IPS-20b (cell line): Measurements from ENCODE around the gene TNFRSF8.
A peak's percentile ranks its signal among the peaks of the same experiment; 100 is the strongest.

Experiments used
- H3K27ac ChIP-seq: one replicate; pipeline ENCODE4 v1.5.1; 2013; ENCODE audit warnings: low read length
- H3K27me3 ChIP-seq: 2 replicates; pipeline ENCODE4 v1.6.1; 2013; ENCODE audit warnings: mild to moderate bottlenecking, low read length, inconsistent platforms; ENCODE audit not compliant: insufficient read depth
- H3K36me3 ChIP-seq: 2 replicates; pipeline ENCODE4 v1.6.1; 2013; ENCODE audit warnings: low read depth, mild to moderate bottlenecking, inconsistent platforms, low read length, moderate library complexity; ENCODE audit not compliant: insufficient read depth
- H3K4me1 ChIP-seq: 2 replicates; pipeline ENCODE4 v1.6.1; 2013; ENCODE audit warnings: mild to moderate bottlenecking, control low read depth, inconsistent platforms, low read length, moderate library complexity; ENCODE audit not compliant: insufficient read depth
- H3K4me3 ChIP-seq: 2 replicates; pipeline ENCODE4 v1.5.1; 2013; ENCODE audit warnings: mild to moderate bottlenecking, low read length, inconsistent platforms
- H3K9ac ChIP-seq: 2 replicates; pipeline ENCODE4 v1.6.1; 2013; ENCODE audit warnings: low read depth, mild to moderate bottlenecking, inconsistent platforms, low read length, moderate library complexity
- H3K9me3 ChIP-seq: 2 replicates; pipeline ENCODE4 v1.6.1; 2013; ENCODE audit warnings: mild to moderate bottlenecking, low read depth, low read length, inconsistent platforms; ENCODE audit not compliant: insufficient read depth

Gene TNFRSF8

DNA sequence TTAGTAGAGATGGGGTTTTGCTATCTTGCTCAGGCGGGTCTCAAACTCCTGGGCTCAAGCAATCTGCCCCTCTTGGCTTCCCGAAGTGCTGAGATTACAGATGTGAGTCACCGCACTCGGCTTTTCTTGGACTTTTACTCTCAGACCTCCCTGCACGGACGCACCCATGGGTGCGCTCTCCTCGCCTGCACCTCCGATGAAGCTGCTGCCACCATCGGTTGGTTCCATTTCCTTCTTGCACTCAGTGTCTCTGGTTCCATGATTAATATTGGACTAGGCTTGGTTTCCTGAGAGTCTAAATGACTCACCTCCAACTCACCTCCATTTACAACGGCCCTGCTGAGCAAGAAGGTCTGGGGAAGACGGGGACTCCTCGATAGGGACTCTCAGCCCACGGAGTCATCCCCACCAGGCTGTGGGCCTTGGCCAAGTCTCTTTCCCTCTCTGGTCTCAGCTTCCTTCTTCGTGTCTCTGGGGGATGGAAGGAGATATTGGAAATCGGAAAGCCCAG lies 6.7 kb upstream of the TNFRSF8 start:
- H3K4me3 ChIP-seq: no peak overlapping the region
- H3K27ac ChIP-seq: no peak overlapping the region
- no peak overlapping the region for H3K9ac ChIP-seq

DNA sequence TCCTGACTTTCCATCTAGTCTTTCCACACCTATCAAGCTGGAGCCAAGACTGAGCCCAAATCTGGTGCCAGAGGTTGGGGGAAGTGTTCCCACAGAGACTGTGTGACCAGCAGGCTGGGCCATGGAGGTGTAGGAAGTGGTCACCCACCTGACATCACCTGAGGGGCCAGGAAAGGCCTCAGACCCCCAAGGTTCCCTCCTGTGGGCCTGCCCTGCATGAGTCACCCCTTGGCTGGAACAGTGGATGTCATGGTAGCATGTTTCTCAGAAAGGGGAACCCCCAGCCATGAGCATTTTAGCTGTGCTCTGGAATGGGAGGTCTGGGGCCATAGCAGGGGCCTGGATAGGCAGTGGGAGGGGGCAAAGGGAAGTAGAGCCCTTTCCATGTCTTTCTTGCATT lies 5.7 kb upstream of the TNFRSF8 start:
- no peaks in the 10 kb centered on the region for H3K9me3 ChIP-seq
- peaks cover 10% of the 10 kb centered on the region for H3K27me3 ChIP-seq
- H3K9ac ChIP-seq: no peak overlapping the region
- no peak overlapping the region for H3K4me3 ChIP-seq
- no peaks in the 10 kb centered on the region for H3K36me3 ChIP-seq
- no peak overlapping the region for H3K27ac ChIP-seq
- 0 out of 2 replicates have a peak, but pooled peaks cover under 1% of the 10 kb centered on the region for H3K4me1 ChIP-seq

More for the DNA sequence above, 6.7 kb upstream of the TNFRSF8 start:
- H3K9me3 ChIP-seq: no peaks in the 10 kb centered on the region
- no peaks in the 10 kb centered on the region for H3K36me3 ChIP-seq
- H3K4me1 ChIP-seq: peaks cover 7% of the 10 kb centered on the region; the same call in 1 of the 2 replicates
- H3K27me3 ChIP-seq: peaks cover 2% of the 10 kb centered on the region

DNA sequence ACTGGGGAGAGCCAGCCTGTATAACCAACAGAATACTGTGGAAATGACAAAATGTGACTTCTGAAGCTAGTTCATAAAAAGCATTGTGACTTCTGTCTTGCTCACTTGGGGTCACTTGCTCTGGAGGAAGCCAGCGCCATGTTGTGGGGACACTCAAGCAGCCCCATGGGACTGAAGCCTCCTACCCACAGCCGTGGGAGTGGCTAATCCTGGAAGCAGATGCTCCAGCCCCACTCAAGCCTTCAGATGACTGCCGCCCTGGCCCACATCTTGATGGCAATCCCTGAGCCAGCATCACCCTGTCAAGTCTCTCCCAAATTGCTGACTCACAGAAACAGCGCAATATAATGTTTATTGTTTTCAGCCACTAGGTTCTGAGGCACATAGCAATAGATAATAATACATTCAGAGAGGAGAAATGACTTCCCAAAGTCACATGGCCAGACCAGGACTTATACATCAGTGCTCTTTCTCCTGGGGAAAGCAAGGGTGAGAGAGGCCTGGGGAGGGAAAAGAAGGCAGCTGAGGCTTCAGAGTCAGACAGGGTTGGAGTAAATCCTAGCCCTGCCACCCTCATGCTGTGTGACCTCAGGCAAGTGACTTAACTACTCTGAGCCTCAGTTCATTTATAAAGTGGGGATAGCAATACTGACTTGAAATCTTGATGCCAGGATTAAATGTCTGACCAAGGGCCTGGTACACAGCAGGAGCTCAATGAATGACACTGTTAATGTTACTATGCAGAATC lies 5.0 kb upstream of the TNFRSF8 start:
- peaks cover 17% of the 10 kb centered on the region for H3K27me3 ChIP-seq
- no peaks in the 10 kb centered on the region for H3K36me3 ChIP-seq
- no peak overlapping the region for H3K4me3 ChIP-seq
- H3K9ac ChIP-seq: no peak overlapping the region
- H3K9me3 ChIP-seq: no peaks in the 10 kb centered on the region
- no peak overlapping the region for H3K27ac ChIP-seq
- H3K4me1 ChIP-seq: no peaks in the 10 kb centered on the region

DNA sequence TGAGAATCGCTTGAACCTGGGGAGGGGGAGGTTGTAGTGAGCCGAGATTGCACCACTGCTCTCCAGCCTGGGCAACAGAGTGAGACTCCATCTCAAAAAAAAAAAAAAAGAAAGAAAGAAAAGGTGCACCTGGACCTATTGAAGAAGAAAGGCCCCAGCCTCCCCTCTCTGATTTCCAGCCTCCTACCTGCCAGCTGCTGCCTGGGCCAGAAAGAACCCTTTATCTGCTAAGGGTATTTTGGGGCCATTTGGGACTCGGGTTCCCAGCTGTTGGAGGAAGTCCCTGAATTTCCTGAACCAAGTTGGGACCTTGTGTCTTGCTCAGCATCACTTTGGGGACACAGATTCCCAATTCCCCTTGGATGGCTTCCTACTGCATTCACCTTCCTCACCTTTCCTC lies 3.9 kb upstream of the TNFRSF8 start:
- Histone ChIP-seq H3K36me3 (no peaks in the 10 kb centered on the region), H3K9ac (no peak overlapping the region), H3K9me3 (no peaks in the 10 kb centered on the region), H3K4me1 (no peaks in the 10 kb centered on the region), H3K27ac (no peak overlapping the region), H3K27me3 (peaks cover 28% of the 10 kb centered on the region), H3K4me3 (no peak overlapping the region)

DNA sequence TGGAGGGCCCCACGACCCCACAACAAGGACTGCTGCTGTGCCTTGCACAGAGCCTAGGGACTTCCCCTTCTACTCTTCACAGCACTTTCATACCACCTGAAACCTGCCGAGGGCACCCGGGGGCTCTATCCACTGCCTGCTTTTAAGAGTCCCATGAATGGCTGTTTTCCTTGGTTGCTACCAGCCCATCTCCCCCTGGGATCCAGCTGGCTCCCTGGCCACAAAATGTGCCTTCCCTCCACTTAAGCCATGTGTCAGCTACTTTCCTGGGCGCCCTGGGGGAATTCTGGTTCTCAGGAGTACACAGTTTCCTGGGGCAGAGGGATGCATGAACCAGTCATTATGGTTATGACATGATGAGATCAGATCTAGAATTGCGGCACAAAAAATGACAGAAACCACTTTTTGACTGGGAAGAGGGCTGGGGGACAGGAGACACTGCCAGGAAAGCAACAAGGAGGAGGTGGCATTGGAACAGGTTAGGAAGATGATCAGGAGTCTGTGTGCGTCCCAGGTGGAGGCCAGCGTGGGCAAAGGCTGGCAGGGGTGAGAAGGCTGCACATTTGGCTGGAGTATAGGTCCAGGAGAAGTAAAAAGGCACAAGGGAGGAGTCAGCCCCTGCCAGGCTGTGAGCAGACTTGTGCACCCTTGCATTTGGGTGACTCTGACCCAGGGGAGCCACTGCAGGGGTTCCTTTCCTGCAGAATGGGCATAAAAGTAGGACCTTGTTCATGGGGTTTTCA lies 3.2 kb upstream of the TNFRSF8 start:
- no peaks in the 10 kb centered on the region for H3K4me1 ChIP-seq

DNA sequence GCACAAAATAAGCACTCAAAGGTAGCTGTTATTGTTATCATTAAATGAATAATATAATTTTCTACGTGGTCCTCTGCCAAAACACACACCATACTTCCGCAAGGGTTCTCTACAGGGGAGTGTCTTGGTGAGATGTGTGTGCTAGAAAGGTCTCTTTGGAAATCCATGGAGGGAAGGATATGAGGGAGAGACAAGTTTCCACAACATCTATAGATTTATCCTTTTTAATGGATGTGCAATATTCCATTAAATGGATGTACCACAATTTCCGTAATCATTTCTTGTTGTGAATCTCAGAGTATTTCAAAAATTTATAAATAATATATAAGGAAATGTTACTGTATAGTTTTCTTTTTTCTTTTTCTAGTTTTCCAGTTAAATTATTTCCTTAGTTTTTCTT lies 2.6 kb upstream of the TNFRSF8 start:
- Histone ChIP-seq H3K4me3 (no peak overlapping the region), H3K4me1 (peaks cover 2% of the 10 kb centered on the region; the same call in 1 of the 2 replicates), H3K36me3 (no peaks in the 10 kb centered on the region), H3K27ac (no peak overlapping the region), H3K27me3 (peaks cover 35% of the 10 kb centered on the region), H3K9ac (no peak overlapping the region), H3K9me3 (no peaks in the 10 kb centered on the region)

More for the DNA sequence above, 3.2 kb upstream of the TNFRSF8 start:
- Histone ChIP-seq H3K9ac (no peak overlapping the region), H3K36me3 (no peaks in the 10 kb centered on the region), H3K9me3 (no peaks in the 10 kb centered on the region), H3K27me3 (peaks cover 35% of the 10 kb centered on the region), H3K4me3 (no peak overlapping the region), H3K27ac (no peak overlapping the region)

DNA sequence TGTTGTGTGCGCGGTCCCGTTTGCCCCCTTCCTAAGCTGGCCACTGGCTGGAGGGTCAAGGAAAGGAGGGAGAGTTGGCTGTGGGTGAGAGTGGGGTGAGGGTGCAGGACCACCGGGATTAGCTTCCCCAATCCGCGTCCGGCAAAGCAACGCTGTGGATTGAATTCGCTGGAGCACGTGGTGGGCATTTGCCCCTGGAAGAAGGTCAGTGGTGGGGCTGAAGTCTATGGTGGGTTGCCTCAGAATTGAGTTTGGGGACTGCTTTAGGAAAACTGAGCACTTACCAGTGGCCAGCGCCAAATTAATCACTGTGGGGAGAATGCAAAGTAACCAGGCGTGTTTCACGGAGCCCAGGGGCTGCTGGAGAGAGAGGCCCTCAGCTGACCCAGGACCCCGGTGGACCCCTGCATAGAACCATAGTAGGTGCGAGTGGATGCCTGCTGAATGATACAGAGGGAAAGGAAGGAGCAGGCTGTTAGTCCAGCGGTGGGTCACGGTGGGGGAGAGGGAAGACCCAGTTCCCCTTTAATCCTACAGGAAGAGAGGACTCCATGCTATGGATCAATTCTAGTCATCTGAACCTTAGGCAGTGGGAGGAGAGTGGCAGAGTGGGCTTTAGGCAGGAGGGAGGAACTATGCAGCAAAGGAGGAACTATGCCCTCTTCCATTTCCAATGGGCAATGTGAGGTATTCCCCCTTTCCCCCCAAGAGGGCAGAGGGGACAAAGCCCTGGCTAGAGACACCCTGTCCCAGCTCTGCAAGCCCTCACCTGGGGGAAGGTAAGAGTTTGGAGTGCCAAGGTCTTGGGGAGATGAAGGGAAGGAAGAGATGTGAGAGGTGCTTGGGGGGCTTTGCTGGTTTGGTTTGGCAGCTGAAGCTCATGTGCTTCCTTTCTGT lies 1.2 kb downstream of the TNFRSF8 start:
- peak overlapping the region; percentile 61; the same call in 1 of the 2 replicates for H3K9ac ChIP-seq

DNA sequence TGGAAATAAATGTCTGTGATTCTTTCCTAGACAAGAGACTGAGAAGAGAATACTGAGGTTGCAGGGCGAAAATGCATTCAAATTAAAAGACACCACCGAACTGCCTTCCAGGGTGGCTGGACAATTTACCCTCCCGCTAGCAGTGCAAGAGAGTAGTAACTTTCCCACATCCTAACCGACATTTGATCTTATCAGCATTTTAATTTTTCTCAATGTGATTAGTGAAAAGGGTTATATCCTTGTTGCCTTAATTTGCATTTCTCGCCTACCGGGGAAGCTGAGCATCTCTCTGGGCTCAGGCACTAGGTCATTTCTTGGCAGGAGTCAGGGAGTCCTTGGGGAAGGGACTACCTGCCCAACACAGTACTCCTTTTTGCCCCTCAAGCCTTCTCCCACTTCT lies 2.8 kb downstream of the TNFRSF8 start:
- Histone ChIP-seq H3K27ac (no peak overlapping the region), H3K4me3 (peak overlapping the region; percentile 25; the same call in 1 of the 2 replicates), H3K36me3 (no peaks in the 10 kb centered on the region), H3K27me3 (peaks cover 35% of the 10 kb centered on the region), H3K9me3 (no peaks in the 10 kb centered on the region), H3K4me1 (peaks cover 28% of the 10 kb centered on the region; the same call in 1 of the 2 replicates), H3K9ac (no peak overlapping the region; the same call in 1 of the 2 replicates)

More for the DNA sequence above, 1.2 kb downstream of the TNFRSF8 start:
- H3K4me3 ChIP-seq: peak overlapping the region; percentile 67
- peaks cover 21% of the 10 kb centered on the region; the same call in 1 of the 2 replicates for H3K4me1 ChIP-seq
- no peaks in the 10 kb centered on the region for H3K36me3 ChIP-seq
- H3K27ac ChIP-seq: no peak overlapping the region
- no peaks in the 10 kb centered on the region for H3K9me3 ChIP-seq
- H3K27me3 ChIP-seq: peaks cover 35% of the 10 kb centered on the region

DNA sequence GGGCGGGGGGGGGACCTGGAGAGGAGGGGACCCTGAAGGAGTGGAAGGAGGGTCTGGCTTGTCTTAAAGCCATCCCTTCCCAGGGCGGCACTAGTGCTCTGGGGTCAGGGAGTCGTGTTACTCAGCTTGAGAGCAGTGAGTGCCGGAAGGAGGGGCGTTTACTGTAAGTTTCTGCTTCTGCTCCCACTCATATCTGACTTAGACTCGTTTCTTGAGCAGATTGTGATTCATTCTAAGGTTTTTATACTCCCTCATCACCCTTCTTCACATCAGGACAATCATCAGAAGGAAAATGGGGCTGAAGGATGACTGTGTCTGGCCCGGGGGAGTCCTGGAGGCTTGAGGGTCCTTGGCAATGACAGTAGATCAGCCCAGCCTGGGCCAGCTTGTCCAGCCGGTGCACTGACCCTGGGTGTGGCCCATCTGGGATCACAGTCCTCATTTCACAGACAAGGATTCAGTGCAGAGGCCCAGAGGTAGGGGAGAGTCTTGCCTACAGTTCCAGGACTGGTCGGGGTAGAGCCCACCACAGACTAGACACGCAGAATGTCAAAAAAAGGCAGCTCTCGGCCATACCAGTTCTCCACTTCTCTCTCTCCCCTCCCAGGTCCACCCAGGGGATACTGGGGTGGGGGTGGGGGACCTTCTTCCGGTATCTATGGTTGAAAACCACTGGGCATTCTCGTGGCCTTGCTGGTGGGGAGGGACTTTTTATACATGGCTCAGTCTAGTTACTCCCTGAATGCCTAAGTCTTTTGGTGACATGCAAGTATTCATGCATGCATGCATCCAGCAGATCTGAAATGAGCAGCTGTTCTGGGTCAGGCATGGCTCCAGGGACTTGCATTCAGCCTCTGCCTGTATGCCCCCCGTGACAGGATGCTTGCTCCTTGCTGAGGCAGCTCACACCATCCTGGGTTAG lies 5.1 kb downstream of the TNFRSF8 start:
- peak overlapping the region; percentile 48 for H3K4me3 ChIP-seq
- H3K9ac ChIP-seq: peak overlapping the region; percentile 74; the same call in 1 of the 2 replicates
- peaks cover 18% of the 10 kb centered on the region for H3K27me3 ChIP-seq
- H3K36me3 ChIP-seq: peaks cover 4% of the 10 kb centered on the region
- H3K4me1 ChIP-seq: peaks cover 28% of the 10 kb centered on the region; the same call in 1 of the 2 replicates
- peak overlapping the region; percentile 32 for H3K27ac ChIP-seq
- H3K9me3 ChIP-seq: no peaks in the 10 kb centered on the region

DNA sequence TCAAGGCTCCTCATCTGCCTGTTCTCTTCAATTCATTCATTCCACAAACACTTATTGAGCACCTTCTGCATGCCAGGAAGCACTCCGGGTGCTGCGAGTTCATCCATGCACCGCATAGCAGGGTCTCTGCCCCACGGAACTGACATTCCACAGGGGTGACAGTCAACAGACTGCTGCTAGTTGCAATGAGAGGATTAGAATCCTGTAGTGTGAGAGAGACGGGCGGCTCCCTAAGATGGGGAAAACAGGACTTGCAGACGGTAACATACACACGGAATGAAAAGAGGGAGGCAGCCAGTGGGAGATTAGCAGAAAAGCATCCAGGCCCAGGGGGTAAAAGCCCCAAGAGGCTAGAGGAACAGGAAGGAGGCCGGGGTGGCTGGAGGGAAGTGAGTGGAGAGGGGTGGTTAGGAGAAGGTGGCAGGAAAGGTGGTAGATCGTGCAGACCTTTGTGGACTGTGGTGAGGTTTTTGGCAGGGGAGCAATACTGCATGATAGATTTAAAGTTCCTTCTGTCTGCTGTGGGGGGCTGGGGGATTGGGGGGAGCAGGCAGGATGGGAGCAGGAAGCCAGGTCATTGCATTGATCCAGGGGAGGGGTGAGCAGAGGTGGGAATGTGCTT lies 6.6 kb downstream of the TNFRSF8 start:
- H3K27ac ChIP-seq: no peak overlapping the region
- H3K9ac ChIP-seq: peak overlapping the region; percentile 2; the same call in 1 of the 2 replicates
- peaks cover 28% of the 10 kb centered on the region; the same call in 1 of the 2 replicates for H3K4me1 ChIP-seq
- no peak overlapping the region for H3K4me3 ChIP-seq
- H3K9me3 ChIP-seq: no peaks in the 10 kb centered on the region
- H3K36me3 ChIP-seq: peaks cover 5% of the 10 kb centered on the region
- H3K27me3 ChIP-seq: peaks cover 2% of the 10 kb centered on the region
